HepG2 (cell line): ENCODE measurements around the gene DHRS13. TPM values are rescaled to one million over a fixed set of nuclear protein-coding genes. Genes with fewer than 3 reads are reported as not detected.
A peak's percentile ranks its signal among the peaks of the same experiment; 100 is the strongest.

ENCODE experiments used
- CREB3 ChIP-seq: sonication (generic); formaldehyde crosslinking; IDR thresholded peaks from 2 replicates; pipeline ENCODE4 v1.5.0; 2020; ENCODE audit warnings: missing genetic modification reagents
- ELF3 ChIP-seq: IDR thresholded peaks from 2 replicates; pipeline ENCODE4 v1.6.1; 2016; ENCODE audit warnings: missing genetic modification reagents, missing compliant biosample characterization
- GATA4 ChIP-seq: sonication (generic); IDR thresholded peaks from 2 replicates; pipeline ENCODE4 v1.6.1; 2016; ENCODE audit warnings: antibody characterized with exemption, low read depth, borderline replicate concordance
- JDP2 ChIP-seq: sonication (generic); formaldehyde crosslinking; IDR thresholded peaks from 2 replicates; pipeline ENCODE4 v1.8.1; 2022; ENCODE audit warnings: missing genetic modification reagents, borderline replicate concordance
- MLX ChIP-seq: IDR thresholded peaks from 2 replicates; pipeline ENCODE4 v1.6.1; 2016
- NCOA2 ChIP-seq: sonication (generic); formaldehyde crosslinking; IDR thresholded peaks from 2 replicates; pipeline ENCODE4 v1.8.0; 2022; ENCODE audit warnings: inconsistent platforms
- NR0B2 ChIP-seq: sonication (generic); formaldehyde crosslinking; IDR thresholded peaks from 2 replicates; pipeline ENCODE4 v1.4.0; 2020; ENCODE audit warnings: mild to moderate bottlenecking, missing genetic modification reagents
- TAF15 ChIP-seq: fragments of 200-400 bp; formaldehyde crosslinking; IDR thresholded peaks from one replicate; pipeline ENCODE4 v1.6.1; 2018; ENCODE audit warnings: mild to moderate bottlenecking, low read depth, low read length; ENCODE audit not compliant: poor library complexity, severe bottlenecking
- YEATS4 ChIP-seq: sonication (generic); formaldehyde crosslinking; IDR thresholded peaks from 2 replicates; pipeline ENCODE4 v1.4.0; 2020; ENCODE audit warnings: missing genetic modification reagents, borderline replicate concordance
- ZBTB1 ChIP-seq: sonication (generic); formaldehyde crosslinking; IDR thresholded peaks from 2 replicates; pipeline ENCODE4 v1.4.0; 2020; ENCODE audit warnings: missing genetic modification reagents, borderline replicate concordance
- ZBTB33 ChIP-seq: sonication (generic); formaldehyde crosslinking; IDR thresholded peaks from 2 replicates; pipeline ENCODE4 v1.4.0; 2020; ENCODE audit warnings: missing genetic modification reagents
- ZNF318 ChIP-seq: sonication (generic); formaldehyde crosslinking; IDR thresholded peaks from 2 replicates; pipeline ENCODE4 v1.4.0; 2020; ENCODE audit warnings: mild to moderate bottlenecking, missing genetic modification reagents
- ZNF484 ChIP-seq: sonication (generic); formaldehyde crosslinking; IDR thresholded peaks from 2 replicates; pipeline ENCODE4 v1.5.1; 2020; ENCODE audit warnings: mild to moderate bottlenecking, low read depth, missing genetic modification reagents, borderline replicate concordance
- ZNF496 ChIP-seq: sonication (generic); formaldehyde crosslinking; IDR thresholded peaks from 2 replicates; pipeline ENCODE4 v1.8.1; 2023; ENCODE audit warnings: mild to moderate bottlenecking, moderate library complexity, missing genetic modification reagents; ENCODE audit not compliant: insufficient replicate concordance
- polyA plus RNA-seq, 8 experiments: library from polyadenylated mRNA; depleted of rRNA in 3 of 8; stranded (reverse) in 7 of 8; unstranded in 1 of 8; fragments of >200 nt; fragmentation: Illumina TruSeq in 4 of 8; extraction: Trizol in 4 of 8; gene quantifications; 2 replicates each; pipeline versions ENCODE4 v1.2.1 to v1.2.3, GENCODE V29; 2011 to 2016; ENCODE audit warnings: low read depth in 4 of 8, missing spikeins in 1 of 8, mixed read lengths in 1 of 8; ENCODE audit not compliant: insufficient read depth in 1 of 8
- total RNA-seq, 5 experiments: library from RNA; depleted of rRNA; stranded (reverse); fragments of >200 nt; fragmentation: Illumina TruSeq; extraction: Trizol; gene quantifications; 2 replicates each; pipeline ENCODE4 v1.2.3, GENCODE V29; 2016; ENCODE audit warnings: low read depth in 1 of 5

DHRS13 gene
- total and polyA plus RNA-seq, 2 of the 13 experiments (the other 11 are each of a cell fraction or from before 2014, with no cell fraction given): 11.8 to 12.6 TPM

GRCh38 chr17:28902819-28903545 lies at the start of gene DHRS13 (continued):
- TF ChIP-seq ELF3: peak; percentile 79
- no peak for TF ChIP-seq ZNF496 (CRISPR knock-in tag)
- TF ChIP-seq MLX: no peak; the same call in 1 of the 2 replicates
- no peak for TF ChIP-seq GATA4
- TF ChIP-seq ZBTB33 (CRISPR knock-in tag): peak; percentile 87
- peak; percentile 88; the same call in 1 of the 2 replicates for TF ChIP-seq YEATS4 (CRISPR knock-in tag)
- peak; percentile 43 for TF ChIP-seq TAF15
- TF ChIP-seq ZNF318 (CRISPR knock-in tag): 0 out of 2 replicates have a peak, but pooled peaks have one; percentile 82
- peak; percentile 43; the same call in 1 of the 2 replicates for TF ChIP-seq NCOA2 (CRISPR knock-in tag)
- no peak for TF ChIP-seq CREB3 (CRISPR knock-in tag)
- no peak; the same call in 1 of the 2 replicates for TF ChIP-seq JDP2
- no peak; the same call in 1 of the 2 replicates for TF ChIP-seq NR0B2 (CRISPR knock-in tag)
- no peak for TF ChIP-seq ZBTB1 (CRISPR knock-in tag)
- no peak for TF ChIP-seq ZNF484 (CRISPR knock-in tag)
